GM23338 (cell line): Measurements from ENCODE around the gene AARS2. TPM values are rescaled to one million over a fixed set of nuclear protein-coding genes. Genes with fewer than 3 reads are reported as not detected.

Experiments used
- ATAC-seq: fragments of 200-7000 bp; cut with Tn5 transposase; 3 replicates; pipeline ENCODE4 v1.9.1; 2020
- DNase-seq: peaks from one replicate; pipeline ENCODE4 v3.0.0-alpha.2; 2015; ENCODE audit warnings: low spot score
- H2AFZ ChIP-seq: fragments of 200-600 bp; sonication (generic); 2 replicates; pipeline ENCODE4 v1.8.0; 2016; ENCODE audit warnings: antibody characterized with exemption, mild to moderate bottlenecking, moderate library complexity
- H3F3A ChIP-seq: fragments of 200-600 bp; sonication (generic); replicated peaks from 2 replicates; pipeline ENCODE4 v1.8.0; 2017; ENCODE audit warnings: antibody characterized with exemption, mixed run types, low read depth
- H3K27ac ChIP-seq: fragments of 200-600 bp; sonication (generic); 2 replicates; pipeline ENCODE4 v1.6.1; 2016; ENCODE audit warnings: low read depth
- H3K27me3 ChIP-seq: fragments of 200-600 bp; sonication (generic); 2 replicates; pipeline ENCODE4 v1.8.0; 2016; ENCODE audit warnings: mild to moderate bottlenecking, mixed run types, moderate library complexity; ENCODE audit not compliant: insufficient read depth
- H3K36me3 ChIP-seq: fragments of 200-600 bp; sonication (generic); 2 replicates; pipeline ENCODE4 v1.8.0; 2016; ENCODE audit warnings: mild to moderate bottlenecking; ENCODE audit not compliant: insufficient read depth
- H3K4me1 ChIP-seq: fragments of 200-600 bp; sonication (generic); 2 replicates; pipeline ENCODE4 v1.8.0; 2016; ENCODE audit warnings: mild to moderate bottlenecking, moderate library complexity; ENCODE audit not compliant: insufficient read depth
- H3K4me2 ChIP-seq: fragments of 200-600 bp; sonication (generic); 2 replicates; pipeline ENCODE4 v1.7.1; 2017; ENCODE audit warnings: mixed run types
- H3K4me3 ChIP-seq: fragments of 200-600 bp; sonication (generic); 2 replicates; pipeline ENCODE4 v1.6.1; 2016; ENCODE audit warnings: mixed run types
- H3K79me2 ChIP-seq: fragments of 200-600 bp; sonication (generic); replicated peaks from 2 replicates; pipeline ENCODE4 v1.8.0; 2017; ENCODE audit warnings: mild to moderate bottlenecking; ENCODE audit not compliant: insufficient read depth
- H3K9me2 ChIP-seq: fragments of 200-600 bp; sonication (generic); 2 replicates; pipeline ENCODE4 v1.8.0; 2017; ENCODE audit not compliant: insufficient read depth
- H4K20me1 ChIP-seq: fragments of 200-600 bp; sonication (generic); replicated peaks from 2 replicates; pipeline ENCODE4 v1.8.0; 2017; ENCODE audit warnings: mild to moderate bottlenecking; ENCODE audit not compliant: insufficient read depth
- H3K27ac Mint-ChIP-seq: 2 replicates; pipeline ENCODE4 v1.8.0; 2020; ENCODE audit warnings: inconsistent platforms, mild to moderate bottlenecking, moderate library complexity, mixed read lengths
- H3K27me3 Mint-ChIP-seq: 3 replicates; pipeline ENCODE4 v1.8.0; 2022; ENCODE audit warnings: low read depth, mild to moderate bottlenecking, moderate library complexity, mixed read lengths, inconsistent platforms; ENCODE audit not compliant: insufficient read depth, poor library complexity
- H3K36me3 Mint-ChIP-seq: 3 replicates; pipeline ENCODE4 v1.8.0; 2021; ENCODE audit warnings: low read depth, mild to moderate bottlenecking, inconsistent platforms, moderate library complexity, mixed read lengths
- H3K4me1 Mint-ChIP-seq: 3 replicates; pipeline ENCODE4 v1.8.0; 2020; ENCODE audit warnings: mild to moderate bottlenecking, inconsistent platforms, mixed read lengths
- H3K4me3 Mint-ChIP-seq: 3 replicates; pipeline ENCODE4 v1.8.0; 2021; ENCODE audit warnings: moderate library complexity, mild to moderate bottlenecking, inconsistent platforms, mixed read lengths
- H3K9me3 Mint-ChIP-seq: 3 replicates; pipeline ENCODE4 v1.8.0; 2020; ENCODE audit warnings: moderate library complexity, mild to moderate bottlenecking, inconsistent platforms, mixed read lengths
- CREB1 ChIP-seq: fragments of 250-450 bp; sonication (Bioruptor Pico); IDR thresholded peaks from 2 replicates; pipeline ENCODE4 v1.5.0; 2020; ENCODE audit warnings: low read depth, mild to moderate bottlenecking, moderate library complexity
- EZH2 ChIP-seq: fragments of 200-600 bp; sonication (generic); IDR thresholded peaks from one replicate; pipeline ENCODE4 v1.8.0; 2017; ENCODE audit warnings: antibody characterized with exemption, mild to moderate bottlenecking, low read depth; ENCODE audit not compliant: unreplicated experiment
- EZH2phosphoT487 ChIP-seq: fragments of 200-600 bp; sonication (generic); IDR thresholded peaks from one replicate; pipeline ENCODE4 v1.8.1; 2018; ENCODE audit warnings: antibody characterized with exemption; ENCODE audit not compliant: unreplicated experiment
- JUNB ChIP-seq: IDR thresholded peaks from one replicate; pipeline ENCODE4 v1.6.1; 2016; ENCODE audit warnings: antibody characterized with exemption; ENCODE audit not compliant: unreplicated experiment
- NANOG ChIP-seq: IDR thresholded peaks from 2 replicates; pipeline ENCODE4 v1.6.1; 2016; ENCODE audit warnings: antibody characterized with exemption, borderline replicate concordance
- POLR2AphosphoS5 ChIP-seq: IDR thresholded peaks from 2 replicates; pipeline ENCODE4 v1.6.1; 2016; ENCODE audit warnings: antibody characterized with exemption, low read depth
- ZNF114 ChIP-seq: fragments of 250-450 bp; sonication (Bioruptor Pico); IDR thresholded peaks from 2 replicates; pipeline ENCODE4 v1.5.0; 2020; ENCODE audit warnings: mild to moderate bottlenecking, moderate library complexity
- polyA plus RNA-seq: library from polyadenylated mRNA; unstranded; fragments of >200 nt; fragmentation: Nextera tagmentation; extraction: Ambion mirVana; gene quantifications from 2 replicates; pipeline ENCODE4 v1.2.1, GENCODE V29; 2016
- total RNA-seq: library from RNA; depleted of rRNA; stranded (reverse); fragments of >200 nt; shearing (Covaris generic); gene quantifications from 2 replicates; pipeline ENCODE4 v1.2.3, GENCODE V29; 2014
- TF ChIP-seq, protein P1 (sequence below): IDR thresholded peaks from one replicate; pipeline ENCODE4 v1.6.1; 2018; ENCODE audit warnings: antibody characterized with exemption; ENCODE audit not compliant: unreplicated experiment
- TF ChIP-seq, protein P2 (sequence below): IDR thresholded peaks from 2 replicates; pipeline ENCODE4 v1.6.1; 2016; ENCODE audit warnings: antibody characterized with exemption

AARS2 gene
- total and polyA plus RNA-seq, 2 experiments from 2014 or later, result 6.5 to 23.2 TPM

DNA sequence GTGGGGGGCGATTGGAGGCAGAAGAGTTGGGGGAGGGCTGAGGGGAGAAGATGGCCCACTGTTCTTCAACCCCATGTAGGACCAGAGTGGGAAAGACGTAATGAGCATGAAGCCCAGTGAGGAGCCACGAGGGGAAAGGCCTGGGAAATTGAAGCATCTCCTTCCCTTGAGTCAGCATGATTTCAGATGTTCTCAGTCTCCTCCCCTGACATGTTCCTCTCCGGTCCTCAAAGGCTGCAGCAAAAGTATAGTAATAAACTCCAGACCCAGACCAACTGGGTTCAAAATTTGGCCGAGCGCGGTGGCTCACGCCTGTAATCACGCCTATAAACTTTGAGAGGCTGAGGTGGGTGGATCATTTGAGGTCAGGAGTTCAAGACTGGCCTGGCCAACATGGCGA, 45.9 kb downstream of the AARS2 start (continued):
- TF ChIP-seq, protein P1, sequence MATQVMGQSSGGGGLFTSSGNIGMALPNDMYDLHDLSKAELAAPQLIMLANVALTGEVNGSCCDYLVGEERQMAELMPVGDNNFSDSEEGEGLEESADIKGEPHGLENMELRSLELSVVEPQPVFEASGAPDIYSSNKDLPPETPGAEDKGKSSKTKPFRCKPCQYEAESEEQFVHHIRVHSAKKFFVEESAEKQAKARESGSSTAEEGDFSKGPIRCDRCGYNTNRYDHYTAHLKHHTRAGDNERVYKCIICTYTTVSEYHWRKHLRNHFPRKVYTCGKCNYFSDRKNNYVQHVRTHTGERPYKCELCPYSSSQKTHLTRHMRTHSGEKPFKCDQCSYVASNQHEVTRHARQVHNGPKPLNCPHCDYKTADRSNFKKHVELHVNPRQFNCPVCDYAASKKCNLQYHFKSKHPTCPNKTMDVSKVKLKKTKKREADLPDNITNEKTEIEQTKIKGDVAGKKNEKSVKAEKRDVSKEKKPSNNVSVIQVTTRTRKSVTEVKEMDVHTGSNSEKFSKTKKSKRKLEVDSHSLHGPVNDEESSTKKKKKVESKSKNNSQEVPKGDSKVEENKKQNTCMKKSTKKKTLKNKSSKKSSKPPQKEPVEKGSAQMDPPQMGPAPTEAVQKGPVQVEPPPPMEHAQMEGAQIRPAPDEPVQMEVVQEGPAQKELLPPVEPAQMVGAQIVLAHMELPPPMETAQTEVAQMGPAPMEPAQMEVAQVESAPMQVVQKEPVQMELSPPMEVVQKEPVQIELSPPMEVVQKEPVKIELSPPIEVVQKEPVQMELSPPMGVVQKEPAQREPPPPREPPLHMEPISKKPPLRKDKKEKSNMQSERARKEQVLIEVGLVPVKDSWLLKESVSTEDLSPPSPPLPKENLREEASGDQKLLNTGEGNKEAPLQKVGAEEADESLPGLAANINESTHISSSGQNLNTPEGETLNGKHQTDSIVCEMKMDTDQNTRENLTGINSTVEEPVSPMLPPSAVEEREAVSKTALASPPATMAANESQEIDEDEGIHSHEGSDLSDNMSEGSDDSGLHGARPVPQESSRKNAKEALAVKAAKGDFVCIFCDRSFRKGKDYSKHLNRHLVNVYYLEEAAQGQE, result no peak
- TF ChIP-seq NANOG (no peak), EZH2 (no peak), CREB1 (no peak), EZH2phosphoT487 (no peak), ZNF114 (CRISPR knock-in tag) (no peak)
- TF ChIP-seq, protein P2, sequence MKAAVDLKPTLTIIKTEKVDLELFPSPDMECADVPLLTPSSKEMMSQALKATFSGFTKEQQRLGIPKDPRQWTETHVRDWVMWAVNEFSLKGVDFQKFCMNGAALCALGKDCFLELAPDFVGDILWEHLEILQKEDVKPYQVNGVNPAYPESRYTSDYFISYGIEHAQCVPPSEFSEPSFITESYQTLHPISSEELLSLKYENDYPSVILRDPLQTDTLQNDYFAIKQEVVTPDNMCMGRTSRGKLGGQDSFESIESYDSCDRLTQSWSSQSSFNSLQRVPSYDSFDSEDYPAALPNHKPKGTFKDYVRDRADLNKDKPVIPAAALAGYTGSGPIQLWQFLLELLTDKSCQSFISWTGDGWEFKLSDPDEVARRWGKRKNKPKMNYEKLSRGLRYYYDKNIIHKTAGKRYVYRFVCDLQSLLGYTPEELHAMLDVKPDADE, result no peak

- H3K9me2 ChIP-seq, result no peaks in the 10 kb centered on the region
- no peak overlapping the region for H3K27ac ChIP-seq
- H3K4me3 ChIP-seq, result no peak overlapping the region
- H3K27me3 ChIP-seq, result peaks cover 19% of the 10 kb centered on the region
- 0 out of 2 replicates have a peak, but pooled peaks cover 16% of the 10 kb centered on the region for H3F3A ChIP-seq
- H2AFZ ChIP-seq, result no peak overlapping the region
- no peaks in the 10 kb centered on the region for H3K36me3 ChIP-seq
- no peaks in the 10 kb centered on the region for H3K9me3 Mint-ChIP-seq
- peaks cover 9% of the 10 kb centered on the region; the same call in 1 of the 2 replicates for H3K79me2 ChIP-seq
- H3K4me2 ChIP-seq, result no peak overlapping the region
- peaks cover 42% of the 10 kb centered on the region for H3K27me3 Mint-ChIP-seq
- peaks cover 6% of the 10 kb centered on the region; the same call in 1 of the 2 replicates for H4K20me1 ChIP-seq
- peak overlapping the region; percentile 86 for H3K4me3 Mint-ChIP-seq
- no peak for TF ChIP-seq NANOG
- no peak for TF ChIP-seq POLR2AphosphoS5
- TF ChIP-seq, protein P2, result no peak
- no peak for TF ChIP-seq EZH2
- TF ChIP-seq, protein P1, result no peak
- TF ChIP-seq EZH2phosphoT487, result no peak
- TF ChIP-seq JUNB, result no peak
- DNase-seq (no peak), ATAC-seq (no peak)
- no peak overlapping the region for H3K27ac Mint-ChIP-seq
- no peaks in the 10 kb centered on the region for H3K36me3 Mint-ChIP-seq
- peaks cover 31% of the 10 kb centered on the region for H3K4me1 ChIP-seq
- peaks cover 57% of the 10 kb centered on the region for H3K4me1 Mint-ChIP-seq
Measured at GRCh38 chr6:44266347-44266746, 46.8 kb downstream of the AARS2 start.
